GM23248 (cell line): ENCODE measurements around the gene FCRL2. TPM values are rescaled to one million over a fixed set of nuclear protein-coding genes. Genes with fewer than 3 reads are reported as not detected.

Experiments used
- DNase-seq: peaks from one replicate; pipeline ENCODE4 v3.0.0-alpha.2; 2015
- H2AFZ ChIP-seq: fragments of 200-600 bp; sonication (generic); 2 replicates; pipeline ENCODE4 v1.6.1; 2016; ENCODE audit warnings: antibody characterized with exemption
- H3F3A ChIP-seq: fragments of 200-600 bp; sonication (generic); 2 replicates; pipeline ENCODE4 v1.6.1; 2016; ENCODE audit warnings: mild to moderate bottlenecking, antibody characterized with exemption, mixed run types; ENCODE audit not compliant: insufficient read depth
- H3K27ac ChIP-seq: fragments of 200-600 bp; sonication (generic); 2 replicates; pipeline ENCODE4 v1.5.1; 2016; ENCODE audit warnings: mild to moderate bottlenecking
- H3K27me3 ChIP-seq: fragments of 200-600 bp; sonication (generic); replicated peaks from 2 replicates; pipeline ENCODE4 v1.6.1; 2016; ENCODE audit warnings: mild to moderate bottlenecking; ENCODE audit not compliant: insufficient read depth
- H3K36me3 ChIP-seq: fragments of 200-600 bp; sonication (generic); 2 replicates; pipeline ENCODE4 v1.6.1; 2016; ENCODE audit warnings: low read depth, mild to moderate bottlenecking
- H3K4me1 ChIP-seq: fragments of 200-600 bp; sonication (generic); 2 replicates; pipeline ENCODE4 v1.6.1; 2016; ENCODE audit warnings: mild to moderate bottlenecking; ENCODE audit not compliant: insufficient read depth
- H3K4me2 ChIP-seq: fragments of 200-600 bp; sonication (generic); one replicate; pipeline ENCODE4 v1.6.1; 2016; ENCODE audit warnings: mild to moderate bottlenecking; ENCODE audit not compliant: unreplicated experiment
- H3K4me3 ChIP-seq: fragments of 200-600 bp; sonication (generic); 2 replicates; pipeline ENCODE4 v1.5.1; 2016; ENCODE audit warnings: mild to moderate bottlenecking
- H3K79me2 ChIP-seq: fragments of 200-600 bp; sonication (generic); 2 replicates; pipeline ENCODE4 v1.6.1; 2016; ENCODE audit warnings: mild to moderate bottlenecking; ENCODE audit not compliant: insufficient read depth
- H3K9ac ChIP-seq: fragments of 200-600 bp; sonication (generic); 2 replicates; pipeline ENCODE4 v1.6.1; 2016; ENCODE audit warnings: mild to moderate bottlenecking
- H3K9me2 ChIP-seq: fragments of 200-600 bp; sonication (generic); 2 replicates; pipeline ENCODE4 v1.6.1; 2016; ENCODE audit warnings: mixed run types, mild to moderate bottlenecking, moderate library complexity; ENCODE audit not compliant: insufficient read depth
- H3K9me3 ChIP-seq: fragments of 200-600 bp; sonication (generic); one replicate; pipeline ENCODE4 v1.6.1; 2017; ENCODE audit warnings: low read depth
- H4K20me1 ChIP-seq: fragments of 200-600 bp; sonication (generic); 2 replicates; pipeline ENCODE4 v1.6.0; 2016; ENCODE audit not compliant: insufficient read depth
- EZH2 ChIP-seq: fragments of 200-600 bp; sonication (generic); IDR thresholded peaks from 2 replicates; pipeline ENCODE4 v1.6.1; 2018; ENCODE audit warnings: antibody characterized with exemption, mild to moderate bottlenecking; ENCODE audit not compliant: insufficient read depth, poor library complexity, severe bottlenecking
- EZH2phosphoT487 ChIP-seq: fragments of 200-600 bp; sonication (generic); IDR thresholded peaks from 2 replicates; pipeline ENCODE4 v1.6.1; 2018; ENCODE audit warnings: antibody characterized with exemption, moderate library complexity, mild to moderate bottlenecking, low read depth; ENCODE audit not compliant: insufficient read depth
- WGBS, 2 experiments: methylation state at CpG; one replicate each; pipeline ENCODE4 v1.1.6; 2015 to 2017; ENCODE audit warnings: low lambda C conversion rate in 2 of 2, low coverage in 1 of 2; ENCODE audit errors: missing lambda C conversion rate in 2 of 2; 5-methylcytosine and 5-hydroxymethylcytosine counted together
- in situ Hi-C: fragments of 300-500 bp; cut with MboI; formaldehyde crosslinking; loops from 2 replicates; pipeline ENCODE4 v1.15.0; 2020
- polyA plus RNA-seq: library from polyadenylated mRNA; unstranded; fragments of >200 nt; fragmentation: Nextera tagmentation; extraction: Ambion mirVana; gene quantifications from 2 replicates; pipeline ENCODE4 v1.2.1, GENCODE V29; 2016
- total RNA-seq: library from RNA; depleted of rRNA; stranded (reverse); fragments of >200 nt; shearing (Covaris generic); gene quantifications from 2 replicates; pipeline ENCODE4 v1.2.3, GENCODE V29; 2014; rRNA removed

Gene FCRL2
- total and polyA plus RNA-seq, 2 experiments from 2014 or later = not detected

DNA sequence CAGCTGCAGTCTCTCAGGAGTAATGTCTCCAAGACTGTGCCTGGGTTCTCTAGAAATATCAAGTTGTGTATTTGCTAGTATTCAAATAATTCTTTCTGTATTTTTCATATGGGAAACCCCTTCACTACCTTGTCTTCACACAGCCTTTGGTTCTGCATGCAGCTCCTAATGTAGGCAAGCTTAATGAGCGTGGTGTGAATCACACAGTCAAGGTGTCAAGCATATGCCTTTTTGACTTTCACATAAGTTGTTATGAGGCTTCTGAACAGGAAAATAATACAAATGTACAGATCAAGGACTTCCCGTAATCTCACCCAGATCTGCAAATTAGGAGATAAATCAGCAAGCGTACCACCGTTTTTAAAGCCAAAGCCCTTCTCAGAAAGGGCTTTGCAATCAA, 76.2 kb downstream of the FCRL2 start, which contains the start of gene FCRL3:
TSS of gene FCRL3 (minus strand) at position 38 of the 400 bp plus-strand sequence. CDS start 280 bp downstream, outside the sequence.
- no peaks in the 10 kb centered on the region for H3K4me1 ChIP-seq
- no peak within 1 kb of the TSS for H3K4me3 ChIP-seq
- H3K9ac ChIP-seq = no peak within 1 kb of the TSS
- H3K9me2 ChIP-seq = no peaks in the 10 kb centered on the region
- H3K27me3 ChIP-seq = peaks cover 9% of the 10 kb centered on the region; the same call in 1 of the 2 replicates
- no peak within 1 kb of the TSS for H2AFZ ChIP-seq
- H3K4me2 ChIP-seq = no peak within 1 kb of the TSS
- 20 to 26% methylated on average over 4 of the region's 4 CpGs for WGBS, 2 experiments
- no peaks in the 10 kb centered on the region for H3F3A ChIP-seq
- no peak within 1 kb of the TSS for H3K27ac ChIP-seq
- TF ChIP-seq EZH2phosphoT487 (no peak), EZH2 (no peak)
- H3K9me3 ChIP-seq = no peaks in the 10 kb centered on the region
- no peaks in the 10 kb centered on the region for H3K79me2 ChIP-seq
- H3K36me3 ChIP-seq = no peaks in the 10 kb centered on the region
- no peaks in the 10 kb centered on the region for H4K20me1 ChIP-seq
- no peak for DNase-seq
- in situ Hi-C loops = no loop called here

DNA sequence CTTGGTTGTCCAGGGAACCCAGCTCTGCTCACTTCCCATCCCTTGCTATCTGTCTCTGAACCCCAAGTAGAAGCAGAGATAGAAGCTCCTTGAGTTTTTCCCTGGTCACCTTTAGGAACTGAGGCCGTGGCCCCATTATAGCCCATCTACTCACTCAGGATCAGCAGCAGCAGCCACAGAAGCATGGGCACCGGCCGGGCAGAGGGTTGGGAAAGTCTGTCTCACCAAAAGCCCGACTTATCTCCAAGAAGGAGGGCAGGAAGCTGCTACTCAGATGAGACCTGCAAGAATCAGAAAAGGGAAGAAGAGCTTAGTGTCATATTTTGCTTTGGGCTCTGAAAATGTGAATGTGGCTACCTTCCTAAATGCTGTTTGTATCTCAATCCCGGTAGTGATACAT, 76.6 kb downstream of the FCRL2 start:
- Histone ChIP-seq H3F3A (no peaks in the 10 kb centered on the region), H3K9me3 (no peaks in the 10 kb centered on the region), H3K36me3 (no peaks in the 10 kb centered on the region), H3K79me2 (no peaks in the 10 kb centered on the region), H3K27ac (no peak overlapping the region), H4K20me1 (no peaks in the 10 kb centered on the region), H3K4me1 (no peaks in the 10 kb centered on the region), H3K9ac (no peak overlapping the region), H3K4me3 (no peak overlapping the region), H3K4me2 (no peak overlapping the region), H3K9me2 (no peaks in the 10 kb centered on the region), H3K27me3 (peaks cover 9% of the 10 kb centered on the region; the same call in 1 of the 2 replicates), H2AFZ (no peak overlapping the region)
- DNase-seq = no peak
- in situ Hi-C loops = no loop called here
- TF ChIP-seq EZH2 = no peak
- no peak for TF ChIP-seq EZH2phosphoT487
- WGBS, 2 experiments = 14 to 26% methylated on average over 5 of the region's 5 CpGs

DNA sequence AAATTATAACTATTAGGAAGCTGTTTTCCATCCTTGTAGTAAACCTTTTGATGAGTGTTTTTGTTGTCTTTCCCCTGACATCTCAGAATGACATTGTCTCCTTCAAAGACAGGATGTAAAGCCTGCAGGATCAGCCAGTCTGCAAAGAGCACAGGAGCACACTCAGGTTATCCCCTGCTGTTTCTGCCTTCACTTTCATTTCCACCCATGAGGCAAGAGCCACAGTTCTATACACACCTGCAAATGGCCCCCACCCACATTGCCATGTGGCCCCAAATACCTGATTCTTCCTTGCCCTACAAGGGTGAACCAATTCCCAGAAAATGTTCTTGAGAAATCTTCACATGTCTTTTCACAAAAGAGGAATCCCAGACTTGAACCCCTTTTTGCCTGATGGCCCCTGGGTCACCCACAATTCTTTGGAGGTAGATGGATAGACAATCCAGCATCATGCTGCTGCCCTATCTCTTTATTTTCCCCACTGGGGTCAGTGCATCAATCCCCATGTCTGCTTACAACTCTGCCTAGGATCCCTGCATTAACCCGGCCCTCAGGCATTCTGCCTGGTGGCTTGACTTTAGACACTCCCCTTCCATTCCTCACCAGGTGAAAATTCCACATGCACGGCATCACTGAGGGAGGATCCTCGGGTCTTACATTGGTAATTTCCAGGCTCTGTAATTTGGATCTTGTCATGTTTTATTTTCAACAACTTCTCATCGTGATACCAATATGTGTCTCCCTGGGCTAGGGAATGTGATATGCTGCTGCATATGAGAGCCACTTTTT, 79.0 kb downstream of the FCRL2 start:
- TF ChIP-seq EZH2phosphoT487 = no peak
- TF ChIP-seq EZH2 = no peak
- DNase-seq = no peak
- no peaks in the 10 kb centered on the region for H3K36me3 ChIP-seq
- H3K9me2 ChIP-seq = no peaks in the 10 kb centered on the region
- no peaks in the 10 kb centered on the region for H3F3A ChIP-seq
- no peaks in the 10 kb centered on the region for H3K9me3 ChIP-seq
- in situ Hi-C loops = no loop called here
- no peaks in the 10 kb centered on the region for H3K79me2 ChIP-seq
- H3K4me1 ChIP-seq = no peaks in the 10 kb centered on the region
- H3K9ac ChIP-seq = no peak overlapping the region
- H3K27me3 ChIP-seq = peaks cover 9% of the 10 kb centered on the region; the same call in 1 of the 2 replicates
- no peak overlapping the region for H3K4me2 ChIP-seq
- 24 to 25% methylated on average over 4 of the region's 4 CpGs for WGBS, 2 experiments
- no peak overlapping the region for H3K27ac ChIP-seq
- no peaks in the 10 kb centered on the region for H4K20me1 ChIP-seq
- no peak overlapping the region for H3K4me3 ChIP-seq
- H2AFZ ChIP-seq = no peak overlapping the region

DNA sequence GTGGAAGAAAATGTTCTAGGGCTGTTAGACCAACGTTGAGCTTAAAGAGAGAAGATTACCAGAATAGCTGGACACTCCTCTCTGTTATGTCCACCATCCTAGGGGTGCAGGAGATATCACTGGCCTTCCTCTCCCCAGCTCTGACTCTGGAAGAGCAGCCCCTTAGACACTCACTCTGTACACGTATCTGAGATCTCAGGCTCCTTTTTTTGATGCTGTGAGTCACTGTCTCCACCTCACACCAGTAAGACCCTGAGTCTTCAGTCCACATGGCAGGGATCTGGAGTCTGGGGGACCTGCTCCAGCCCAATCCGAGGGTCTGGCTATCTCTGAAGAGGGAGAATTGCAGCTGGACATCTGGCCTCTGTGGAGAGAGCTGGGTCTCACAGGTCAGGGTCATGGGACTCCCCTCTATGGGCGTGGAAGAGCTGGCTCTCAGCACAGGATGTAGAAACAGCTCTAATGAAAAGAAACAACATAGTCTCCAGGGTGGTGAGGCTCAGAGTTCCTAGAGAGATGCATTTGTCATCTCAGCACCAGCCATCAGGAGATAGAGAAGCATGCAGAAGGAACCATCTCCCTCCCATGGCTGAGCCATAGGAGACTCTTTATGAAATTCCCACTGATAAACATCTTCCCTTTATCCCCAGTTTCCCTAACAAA, 79.8 kb downstream of the FCRL2 start:
- Histone ChIP-seq H2AFZ (no peak overlapping the region), H3K4me1 (no peaks in the 10 kb centered on the region), H4K20me1 (no peaks in the 10 kb centered on the region), H3K4me2 (no peak overlapping the region), H3F3A (no peaks in the 10 kb centered on the region), H3K36me3 (no peaks in the 10 kb centered on the region), H3K9ac (no peak overlapping the region), H3K9me2 (no peaks in the 10 kb centered on the region), H3K27me3 (peaks cover 9% of the 10 kb centered on the region; the same call in 1 of the 2 replicates), H3K9me3 (no peaks in the 10 kb centered on the region), H3K4me3 (no peak overlapping the region), H3K79me2 (no peaks in the 10 kb centered on the region), H3K27ac (no peak overlapping the region)
- WGBS, 2 experiments = 1 to 3% methylated on average over 4 of the region's 4 CpGs
- TF ChIP-seq EZH2phosphoT487 = no peak
- TF ChIP-seq EZH2 = no peak
- in situ Hi-C loops = no loop called here
- DNase-seq = no peak

Other genes with a start within 250 kb of the FCRL2 start
- not detected in 2 replicates for gene FCRL5, start 224.6 kb downstream of the FCRL2 start, total RNA-seq
- gene FCRL5, start 224.6 kb downstream of the FCRL2 start, polyA plus RNA-seq = not detected in 2 replicates
- not detected in 2 replicates for gene FCRL4, start 179.0 kb downstream of the FCRL2 start, total RNA-seq
- not detected in 2 replicates for gene FCRL4, start 179.0 kb downstream of the FCRL2 start, polyA plus RNA-seq
- not detected in 2 replicates for gene FCRL3, start 76.4 kb downstream of the FCRL2 start, total RNA-seq
- not detected in 2 replicates for gene FCRL3, start 76.4 kb downstream of the FCRL2 start, polyA plus RNA-seq
- not detected in 2 replicates for gene FCRL1, start 43.0 kb upstream of the FCRL2 start, total RNA-seq
- not detected in 2 replicates for gene FCRL1, start 43.0 kb upstream of the FCRL2 start, polyA plus RNA-seq
- gene CD5L, start 64.7 kb upstream of the FCRL2 start, total RNA-seq = not detected in 2 replicates
- not detected in 2 replicates for gene CD5L, start 64.7 kb upstream of the FCRL2 start, polyA plus RNA-seq
- gene KIRREL1, start 216.5 kb upstream of the FCRL2 start, total RNA-seq = 108 and 110 TPM in 2 replicates
- gene KIRREL1, start 216.5 kb upstream of the FCRL2 start, polyA plus RNA-seq = 33.3 and 33.7 TPM in 2 replicates